ENCODE results near the gene APBB2.

APBB2 gene

DNA sequence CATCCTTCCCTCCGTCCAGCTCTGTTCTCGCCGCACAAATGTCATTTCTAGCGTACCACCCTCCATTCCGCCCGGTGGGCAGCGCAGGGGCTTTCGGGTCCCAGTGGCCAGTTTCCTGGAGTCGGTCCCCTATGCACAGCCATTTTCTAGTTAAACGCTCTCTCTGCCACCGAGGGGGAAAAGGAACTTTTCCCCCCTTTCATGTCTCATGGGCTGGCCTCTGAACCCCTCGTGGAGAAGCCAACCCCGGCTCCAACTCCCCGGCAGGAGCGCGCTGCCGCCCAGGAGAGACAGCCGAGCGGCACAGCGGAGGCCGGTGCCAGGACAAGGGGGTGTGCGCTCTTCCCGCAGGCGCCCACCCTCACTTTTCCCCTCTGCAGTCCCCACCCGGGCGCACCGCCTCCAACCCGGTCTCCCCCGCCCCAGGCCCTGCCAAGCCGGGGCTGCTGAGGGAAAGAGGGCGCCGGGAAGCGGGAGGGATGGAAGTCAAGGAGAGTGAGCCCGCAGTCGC is 662 bp downstream of the APBB2 start:
- no peak for DNase-seq (ENCODE audit: low read depth)
- TF ChIP-seq, protein P1, sequence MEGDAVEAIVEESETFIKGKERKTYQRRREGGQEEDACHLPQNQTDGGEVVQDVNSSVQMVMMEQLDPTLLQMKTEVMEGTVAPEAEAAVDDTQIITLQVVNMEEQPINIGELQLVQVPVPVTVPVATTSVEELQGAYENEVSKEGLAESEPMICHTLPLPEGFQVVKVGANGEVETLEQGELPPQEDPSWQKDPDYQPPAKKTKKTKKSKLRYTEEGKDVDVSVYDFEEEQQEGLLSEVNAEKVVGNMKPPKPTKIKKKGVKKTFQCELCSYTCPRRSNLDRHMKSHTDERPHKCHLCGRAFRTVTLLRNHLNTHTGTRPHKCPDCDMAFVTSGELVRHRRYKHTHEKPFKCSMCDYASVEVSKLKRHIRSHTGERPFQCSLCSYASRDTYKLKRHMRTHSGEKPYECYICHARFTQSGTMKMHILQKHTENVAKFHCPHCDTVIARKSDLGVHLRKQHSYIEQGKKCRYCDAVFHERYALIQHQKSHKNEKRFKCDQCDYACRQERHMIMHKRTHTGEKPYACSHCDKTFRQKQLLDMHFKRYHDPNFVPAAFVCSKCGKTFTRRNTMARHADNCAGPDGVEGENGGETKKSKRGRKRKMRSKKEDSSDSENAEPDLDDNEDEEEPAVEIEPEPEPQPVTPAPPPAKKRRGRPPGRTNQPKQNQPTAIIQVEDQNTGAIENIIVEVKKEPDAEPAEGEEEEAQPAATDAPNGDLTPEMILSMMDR (IDR thresholded peaks at IDR 0.05; ENCODE audit: low read depth, low read length, missing control alignments), result peak; percentile 10
- in situ Hi-C loops (cut with HindIII; ENCODE audit: low sequenced_read_pairs), result no loop called here
- peak overlapping the region; percentile 99 for H3K4me3 ChIP-seq (ENCODE audit: low read depth, low read length)

DNA sequence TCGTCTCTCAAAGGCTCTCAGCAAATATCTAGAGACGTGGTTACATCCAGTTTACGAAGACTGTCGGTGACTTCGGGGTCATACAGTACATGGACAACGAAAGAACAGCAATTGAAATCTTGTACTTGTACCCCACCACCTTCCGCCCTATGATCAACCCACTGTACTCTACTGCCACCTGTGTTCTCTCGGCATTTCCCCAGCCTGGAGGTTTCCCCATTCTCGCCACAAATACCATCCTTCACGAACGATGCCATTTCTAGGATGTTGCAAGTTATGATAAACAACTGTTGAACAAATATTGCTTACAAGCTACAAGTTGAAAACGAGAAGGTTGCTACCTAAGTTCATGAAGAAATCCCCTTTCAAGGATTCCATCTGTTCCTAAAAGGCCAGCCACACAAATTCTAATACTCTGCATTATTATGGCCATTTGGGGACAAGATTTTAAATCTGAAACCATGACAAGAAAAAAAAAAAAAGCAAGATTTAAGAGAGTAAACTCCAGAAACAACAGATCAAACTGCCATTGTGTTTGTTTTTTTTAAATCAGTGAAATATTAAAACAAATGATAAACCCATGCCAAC is 1.6 kb downstream of the APBB2 start:
- in situ Hi-C loops (cut with HindIII; ENCODE audit: low sequenced_read_pairs), result no loop called here
- TF ChIP-seq, protein P1 (IDR thresholded peaks at IDR 0.05; ENCODE audit: low read depth, low read length, missing control alignments), result peak; percentile 79
- no peak for DNase-seq (ENCODE audit: low read depth)
- H3K4me3 ChIP-seq (ENCODE audit: low read depth, low read length), result peak overlapping the region; percentile 99

GRCh38 chr4:41211951-41212615 is 2.3 kb downstream of the APBB2 start:
- H3K4me3 ChIP-seq (ENCODE audit: low read depth, low read length), result peak overlapping the region; percentile 99
- DNase-seq (ENCODE audit: low read depth), result no peak
- TF ChIP-seq, protein P1 (IDR thresholded peaks at IDR 0.05; ENCODE audit: low read depth, low read length, missing control alignments), result no peak
- in situ Hi-C loops (cut with HindIII; ENCODE audit: low sequenced_read_pairs), result no loop called here

DNA sequence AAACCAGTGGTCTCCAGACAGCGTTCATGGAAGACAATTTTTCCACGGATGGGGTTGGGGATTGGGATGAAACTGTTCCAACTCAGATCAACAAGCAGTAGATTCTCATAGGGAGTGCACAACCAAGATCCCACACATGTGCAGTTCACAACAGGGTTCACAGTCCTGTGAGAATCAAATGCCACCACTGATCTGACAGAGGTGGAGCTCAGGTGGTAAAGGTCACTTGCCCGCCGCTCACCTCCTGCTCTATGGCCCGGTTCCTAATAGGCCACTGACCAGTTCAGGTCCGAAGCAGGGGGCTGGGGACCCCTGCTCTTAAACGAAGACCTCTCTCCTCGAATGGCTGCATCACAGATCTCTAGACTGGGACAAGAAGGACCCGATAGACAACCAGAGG is 4.4 kb downstream of the APBB2 start:
- TF ChIP-seq, protein P1 (IDR thresholded peaks at IDR 0.05; ENCODE audit: low read depth, low read length, missing control alignments), result no peak
- in situ Hi-C loops (cut with HindIII; ENCODE audit: low sequenced_read_pairs), result no loop called here
- no peak overlapping the region for H3K4me3 ChIP-seq (ENCODE audit: low read depth, low read length)
- DNase-seq (ENCODE audit: low read depth), result no peak

DNA sequence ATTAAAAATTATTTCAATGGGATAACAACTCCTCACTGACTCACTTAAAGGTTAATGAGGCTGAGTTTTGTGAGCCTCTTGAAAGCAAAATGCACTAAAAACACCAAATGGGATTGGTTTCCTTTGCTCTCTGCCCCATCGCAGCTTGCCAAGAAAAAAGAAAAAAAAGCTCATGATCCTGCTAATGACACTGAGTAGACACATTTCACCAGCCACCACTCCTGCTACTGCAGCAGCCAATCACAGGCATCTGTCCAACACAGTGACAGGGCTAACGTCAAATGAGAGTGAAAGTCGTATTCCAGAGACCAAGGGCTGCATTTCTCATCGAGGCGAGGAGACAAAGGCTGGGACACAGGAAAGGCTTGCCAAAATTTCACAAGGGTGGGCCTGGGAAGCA is 5.2 kb downstream of the APBB2 start:
- H3K4me3 ChIP-seq (ENCODE audit: low read depth, low read length), result no peak overlapping the region
- no peak for DNase-seq (ENCODE audit: low read depth)

DNA sequence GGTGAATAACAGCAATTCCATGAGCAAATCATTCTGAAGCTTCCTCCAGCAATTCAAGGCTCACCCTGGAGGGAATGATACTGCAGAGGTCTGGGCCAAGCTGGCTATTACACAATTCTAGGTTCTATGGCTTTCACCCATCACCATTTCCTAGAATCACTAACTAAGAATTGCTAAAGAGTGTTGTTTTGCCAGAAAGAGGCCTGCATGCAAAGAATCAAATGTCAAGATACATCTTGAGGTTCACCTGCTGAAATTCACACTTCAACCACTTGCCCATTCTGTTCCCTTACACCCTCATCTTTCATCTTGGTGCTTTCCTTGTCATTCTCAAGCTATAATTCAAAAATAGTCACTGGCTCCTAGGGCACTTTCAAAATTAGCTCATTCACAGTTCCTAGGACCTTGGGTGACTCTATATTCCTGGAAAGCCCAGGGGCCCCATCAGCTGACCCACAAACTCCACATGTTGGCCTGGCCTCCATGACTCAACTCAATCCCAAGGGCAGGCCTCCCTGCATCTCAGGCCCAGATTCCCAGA is 7.0 kb downstream of the APBB2 start:
- TF ChIP-seq, protein P1 (IDR thresholded peaks at IDR 0.05; ENCODE audit: low read depth, low read length, missing control alignments), result no peak
- in situ Hi-C loops (cut with HindIII; ENCODE audit: low sequenced_read_pairs), result no loop called here
- H3K4me3 ChIP-seq (ENCODE audit: low read depth, low read length), result no peak overlapping the region
- no peak for DNase-seq (ENCODE audit: low read depth)

More for the DNA sequence above, 5.2 kb downstream of the APBB2 start:
- in situ Hi-C loops (cut with HindIII; ENCODE audit: low sequenced_read_pairs), result no loop called here
- TF ChIP-seq, protein P1 (IDR thresholded peaks at IDR 0.05; ENCODE audit: low read depth, low read length, missing control alignments), result no peak
